Esophagus muscularis mucosa (tissue), 4 donors: ENCODE data around the gene DIP2C. TPM values are rescaled to one million over a fixed set of nuclear protein-coding genes. Genes with fewer than 3 reads are reported as not detected.

Experiments used
- DNase-seq: peaks from one replicate; pipeline ENCODE4 v3.0.0-alpha.2; 2017; ENCODE audit errors: extremely low spot score
- H3K27ac ChIP-seq, 4 donors: fragments of 200-600 bp; sonication (generic); replicated peaks in 1 of 4; 1 replicate in 3 of 4; 2 replicates in 1 of 4; pipeline ENCODE4 v1.5.1; 2016 to 2019; ENCODE audit warnings: mild to moderate bottlenecking in 1 of 4
- H3K27me3 ChIP-seq, 4 donors: fragments of 200-600 bp; sonication (generic); one replicate each; pipeline versions ENCODE4 v1.5.1 to v1.6.0; 2016 to 2019
- H3K36me3 ChIP-seq, 4 donors: fragments of 200-600 bp; sonication (generic); one replicate each; pipeline ENCODE4 v1.5.1; 2016 to 2019
- H3K4me1 ChIP-seq, 4 donors: fragments of 200-600 bp; sonication (generic); one replicate each; pipeline ENCODE4 v1.5.1; 2016 to 2019
- H3K4me3 ChIP-seq, 4 donors: fragments of 200-600 bp; sonication (generic); 1 replicate in 2 of 4; 2 replicates in 2 of 4; pipeline ENCODE4 v1.5.1; 2016 to 2019; ENCODE audit warnings: mild to moderate bottlenecking in 4 of 4, moderate library complexity in 1 of 4
- H3K9me3 ChIP-seq, 4 donors: fragments of 200-600 bp; sonication (generic); 1 replicate in 3 of 4; 2 replicates in 1 of 4; pipeline ENCODE4 v1.5.1; 2016 to 2019
- CTCF ChIP-seq, 3 experiments: fragments of 200-600 bp in 2 of 3; fragments of 450-650 bp in 1 of 3; sonication (generic) in 2 of 3; IDR thresholded peaks; one replicate each; pipeline ENCODE4 v1.5.1; 2017 to 2019; ENCODE audit warnings: antibody characterized with exemption in 3 of 3, mild to moderate bottlenecking in 2 of 3, moderate library complexity in 1 of 3
- EP300 ChIP-seq: sonication (generic); formaldehyde crosslinking; IDR thresholded peaks from one replicate; pipeline ENCODE4 v1.6.1; 2017; ENCODE audit warnings: antibody characterized with exemption
- POLR2A ChIP-seq: fragments of 450-650 bp; IDR thresholded peaks from one replicate; pipeline ENCODE4 v1.6.1; 2017; ENCODE audit warnings: antibody characterized with exemption, moderate library complexity, mild to moderate bottlenecking, low read depth
- POLR2AphosphoS5 ChIP-seq, 2 donors: sonication (generic); formaldehyde crosslinking; IDR thresholded peaks; one replicate each; pipeline ENCODE4 v1.6.1; 2017; ENCODE audit warnings: antibody characterized with exemption in 2 of 2
- WGBS: methylation state at CpG from one replicate; pipeline ENCODE4 v1.1.5; 2018; 5-methylcytosine and 5-hydroxymethylcytosine counted together
- intact Hi-C: fragments of 100-400 bp; cut with DNase I; formaldehyde crosslinking; loops from one replicate; pipeline ENCODE4 v1.15.1; 2023
- total RNA-seq, 4 donors: library from RNA; depleted of rRNA; stranded (reverse); fragments of >200 nt; gene quantifications; one replicate each; pipeline versions ENCODE4 v1.1.0 to v1.2.1, GENCODE V29; 2016

The DIP2C gene
- total RNA-seq, 4 donors from 2014 or later, result 38.6 to 66.4 (median 55.7) TPM

- no peak for DNase-seq
- intact Hi-C loops, result loop anchor here (5.0 kb wide), 1 partner anchor 33 kb away; no protein-coding TSS in a partner anchor
- peaks cover 0 to 3% (median 2%) of the 10 kb centered on the region in 4 donors for H3K36me3 ChIP-seq
- peak overlapping the region in 3 of 4 donors; percentile 22 to 85 (median 30) for H3K27ac ChIP-seq
- H3K27me3 ChIP-seq, result no peaks in the 10 kb centered on the region
- 96% methylated on average over 12 of the region's 12 CpGs for WGBS
- H3K9me3 ChIP-seq, result no peaks in the 10 kb centered on the region
- no peak overlapping the region for H3K4me3 ChIP-seq
- TF ChIP-seq POLR2A (no peak), CTCF (IDR thresholded peaks at IDR 0.05) (no peak), EP300 (no peak), POLR2AphosphoS5 (IDR thresholded peaks at IDR 0.05) (no peak)
- H3K4me1 ChIP-seq, result peaks cover 19 to 50% (median 41%) of the 10 kb centered on the region in 4 donors
Observed at GRCh38 chr10:459743-460142, 229.7 kb downstream of the DIP2C start.

GRCh38 chr10:458421-458851 lies 231.0 kb downstream of the DIP2C start:
- intact Hi-C loops, result loop anchor here (5.0 kb wide), 1 partner anchor 34 kb away; no protein-coding TSS in a partner anchor
- no peak overlapping the region for H3K4me3 ChIP-seq
- 54% methylated on average over 14 of the region's 21 CpGs for WGBS

GRCh38 chr10:456486-456885 lies 233.0 kb downstream of the DIP2C start:
- no peak for TF ChIP-seq CTCF (IDR thresholded peaks at IDR 0.05)
- peak; percentile 10 to 14 for TF ChIP-seq POLR2AphosphoS5 (IDR thresholded peaks at IDR 0.05)
- TF ChIP-seq POLR2A, result no peak
- TF ChIP-seq EP300, result no peak

More at GRCh38 chr10:458421-458851, 231.0 kb downstream of the DIP2C start:
- peak overlapping the region; percentile 77 to 85 (median 80) for H3K27ac ChIP-seq
- H3K4me1 ChIP-seq, result peaks cover 29 to 63% (median 55%) of the 10 kb centered on the region in 4 donors
- no peaks in the 10 kb centered on the region for H3K9me3 ChIP-seq
- TF ChIP-seq EP300, result peak; percentile 90
- no peak for TF ChIP-seq POLR2A
- TF ChIP-seq CTCF (IDR thresholded peaks at IDR 0.05), result no peak
- TF ChIP-seq POLR2AphosphoS5 (IDR thresholded peaks at IDR 0.05), result peak; percentile 63 to 89
- peaks cover 0 to 3% (median 2%) of the 10 kb centered on the region in 4 donors for H3K36me3 ChIP-seq
- DNase-seq, result no peak
- H3K27me3 ChIP-seq, result no peaks in the 10 kb centered on the region

GRCh38 chr10:454860-455259 lies 234.6 kb downstream of the DIP2C start:
- TF ChIP-seq POLR2A, result no peak
- no peak for TF ChIP-seq CTCF (IDR thresholded peaks at IDR 0.05)
- peak; percentile 94 for TF ChIP-seq EP300
- TF ChIP-seq POLR2AphosphoS5 (IDR thresholded peaks at IDR 0.05), result peak; percentile 94 to 96
- Histone ChIP-seq H3K4me1 (peaks cover 37 to 82% (median 73%) of the 10 kb centered on the region in 4 donors), H3K4me3 (no peak overlapping the region), H3K27ac (peak overlapping the region; percentile 59 to 85 (median 79)), H3K9me3 (no peaks in the 10 kb centered on the region), H3K27me3 (no peaks in the 10 kb centered on the region), H3K36me3 (peaks cover 0 to 3% (median 2%) of the 10 kb centered on the region in 4 donors)
- 24% methylated on average over 5 of the region's 5 CpGs for WGBS
- no peak for DNase-seq
- intact Hi-C loops, result loop anchor here (5.0 kb wide), 2 partner anchors 37 to 57 kb away; no protein-coding TSS in a partner anchor

More at GRCh38 chr10:456486-456885, 233.0 kb downstream of the DIP2C start:
- no peaks in the 10 kb centered on the region for H3K27me3 ChIP-seq
- DNase-seq, result no peak
- H3K9me3 ChIP-seq, result no peaks in the 10 kb centered on the region
- H3K4me3 ChIP-seq, result no peak overlapping the region
- WGBS, result 77% methylated on average over 8 of the region's 8 CpGs
- peaks cover 34 to 78% (median 71%) of the 10 kb centered on the region in 4 donors for H3K4me1 ChIP-seq
- peak overlapping the region; percentile 77 to 85 (median 80) for H3K27ac ChIP-seq
- H3K36me3 ChIP-seq, result peaks cover 0 to 3% (median 2%) of the 10 kb centered on the region in 4 donors
- intact Hi-C loops, result loop anchor here (5.0 kb wide), 1 partner anchor 36 kb away; no protein-coding TSS in a partner anchor
